ENCODE data around the gene SLC12A3. TPM values are rescaled to one million over a fixed set of nuclear protein-coding genes. Genes with fewer than 3 reads are reported as not detected.
A peak's percentile ranks its signal among the peaks of the same experiment; 100 is the strongest.

The SLC12A3 gene
- total RNA-seq, 1 donor from 2014 or later = not detected

DNA sequence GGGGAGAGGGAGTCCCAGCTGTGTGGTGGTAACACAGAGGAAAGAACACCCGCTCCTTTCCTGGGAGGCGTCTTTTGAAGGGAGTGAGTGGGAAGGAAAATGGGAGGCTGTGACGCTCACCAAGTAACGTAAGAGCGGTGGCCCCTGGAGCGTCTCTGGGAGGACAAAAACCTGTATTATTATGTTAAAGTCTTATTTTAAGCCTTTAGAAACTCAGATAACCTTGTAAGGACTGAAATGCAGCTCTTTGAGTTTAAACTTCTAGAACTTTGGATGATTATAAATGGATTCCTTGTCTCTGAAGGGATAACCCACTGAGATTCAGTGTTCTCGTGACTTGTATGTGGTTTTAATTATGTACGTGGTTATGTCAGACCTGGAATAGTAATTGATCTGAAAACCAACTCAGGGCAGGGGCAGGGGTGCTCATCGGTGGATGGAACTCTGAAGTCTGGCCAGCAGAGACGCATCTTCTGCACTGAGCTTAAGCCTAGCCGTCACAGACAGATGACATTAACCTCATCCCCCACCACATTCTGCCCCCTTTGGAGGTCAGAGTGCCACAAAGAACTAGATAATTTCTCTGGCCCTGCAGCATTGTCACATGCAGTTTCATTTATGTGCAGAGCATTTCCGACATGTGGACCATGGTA, 41.8 kb upstream of the SLC12A3 start:
- Mint-ChIP-seq H3K4me1 (ENCODE audit: low read depth) (no peaks in the 10 kb centered on the region), H3K36me3 (ENCODE audit: insufficient read depth) (peaks cover 15% of the 10 kb centered on the region), H3K9me3 (ENCODE audit: low read depth) (no peaks in the 10 kb centered on the region), H3K4me3 (ENCODE audit: low read depth) (no peak overlapping the region), H3K27ac (no peak overlapping the region), H3K27me3 (no peaks in the 10 kb centered on the region)
- TF ChIP-seq, protein P1, sequence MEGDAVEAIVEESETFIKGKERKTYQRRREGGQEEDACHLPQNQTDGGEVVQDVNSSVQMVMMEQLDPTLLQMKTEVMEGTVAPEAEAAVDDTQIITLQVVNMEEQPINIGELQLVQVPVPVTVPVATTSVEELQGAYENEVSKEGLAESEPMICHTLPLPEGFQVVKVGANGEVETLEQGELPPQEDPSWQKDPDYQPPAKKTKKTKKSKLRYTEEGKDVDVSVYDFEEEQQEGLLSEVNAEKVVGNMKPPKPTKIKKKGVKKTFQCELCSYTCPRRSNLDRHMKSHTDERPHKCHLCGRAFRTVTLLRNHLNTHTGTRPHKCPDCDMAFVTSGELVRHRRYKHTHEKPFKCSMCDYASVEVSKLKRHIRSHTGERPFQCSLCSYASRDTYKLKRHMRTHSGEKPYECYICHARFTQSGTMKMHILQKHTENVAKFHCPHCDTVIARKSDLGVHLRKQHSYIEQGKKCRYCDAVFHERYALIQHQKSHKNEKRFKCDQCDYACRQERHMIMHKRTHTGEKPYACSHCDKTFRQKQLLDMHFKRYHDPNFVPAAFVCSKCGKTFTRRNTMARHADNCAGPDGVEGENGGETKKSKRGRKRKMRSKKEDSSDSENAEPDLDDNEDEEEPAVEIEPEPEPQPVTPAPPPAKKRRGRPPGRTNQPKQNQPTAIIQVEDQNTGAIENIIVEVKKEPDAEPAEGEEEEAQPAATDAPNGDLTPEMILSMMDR (IDR thresholded peaks at IDR 0.05; ENCODE audit: unreplicated experiment) = no peak
- no peak for DNase-seq (ENCODE audit: low spot score, unreplicated experiment)

DNA sequence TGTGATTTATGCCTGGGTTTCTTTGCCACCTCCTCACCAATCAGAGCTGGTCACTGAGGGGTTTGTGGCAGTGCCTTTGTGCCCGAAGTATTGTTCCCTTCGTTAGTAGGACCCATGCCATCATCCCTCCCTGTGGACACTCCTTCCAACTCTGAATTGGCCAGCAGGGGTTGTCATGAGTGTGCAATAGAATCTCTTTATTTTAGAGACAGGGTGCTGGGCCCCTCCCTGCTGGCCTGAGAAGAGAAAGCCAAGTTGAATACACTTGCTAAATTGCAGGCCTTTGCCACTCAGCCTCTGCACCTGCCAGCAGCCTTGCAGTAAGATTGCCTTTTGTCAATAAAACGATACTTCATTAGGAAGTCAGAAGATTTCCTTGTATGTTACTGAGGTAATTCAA, 40.7 kb upstream of the SLC12A3 start:
- TF ChIP-seq, protein P1 (IDR thresholded peaks at IDR 0.05; ENCODE audit: unreplicated experiment) = peak; percentile 11
- H3K4me3 Mint-ChIP-seq (ENCODE audit: low read depth) = no peak overlapping the region
- no peaks in the 10 kb centered on the region for H3K9me3 Mint-ChIP-seq (ENCODE audit: low read depth)
- H3K27ac Mint-ChIP-seq = peak overlapping the region; percentile 18
- DNase-seq (ENCODE audit: low spot score, unreplicated experiment) = no peak
- no peaks in the 10 kb centered on the region for H3K4me1 Mint-ChIP-seq (ENCODE audit: low read depth)
- peaks cover 16% of the 10 kb centered on the region for H3K36me3 Mint-ChIP-seq (ENCODE audit: insufficient read depth)
- no peaks in the 10 kb centered on the region for H3K27me3 Mint-ChIP-seq

DNA sequence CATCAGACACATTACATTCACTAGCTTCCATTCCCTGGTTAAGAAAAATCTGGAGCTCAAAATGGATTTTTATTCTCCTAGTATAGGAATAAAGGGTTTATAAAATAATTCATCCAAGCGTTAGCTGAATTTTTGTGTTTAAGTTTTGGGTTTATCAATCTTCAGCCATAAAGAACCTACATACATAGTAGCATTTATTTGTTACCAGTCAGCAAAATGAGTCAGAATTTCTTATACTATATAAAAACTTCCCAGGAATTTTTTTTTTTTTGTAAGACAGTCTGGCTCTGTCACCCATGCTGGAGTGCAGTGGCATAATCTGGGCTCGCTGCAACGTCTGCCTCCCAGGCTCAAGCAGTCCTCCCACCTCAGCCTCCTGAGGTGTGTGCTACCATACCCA, 40.2 kb upstream of the SLC12A3 start:
- H3K27me3 Mint-ChIP-seq = no peaks in the 10 kb centered on the region
- no peaks in the 10 kb centered on the region for H3K9me3 Mint-ChIP-seq (ENCODE audit: low read depth)
- DNase-seq (ENCODE audit: low spot score, unreplicated experiment) = no peak
- H3K36me3 Mint-ChIP-seq (ENCODE audit: insufficient read depth) = peaks cover 14% of the 10 kb centered on the region
- H3K4me1 Mint-ChIP-seq (ENCODE audit: low read depth) = no peaks in the 10 kb centered on the region
- TF ChIP-seq, protein P1 (IDR thresholded peaks at IDR 0.05; ENCODE audit: unreplicated experiment) = no peak
- no peak overlapping the region for H3K27ac Mint-ChIP-seq
- H3K4me3 Mint-ChIP-seq (ENCODE audit: low read depth) = no peak overlapping the region

DNA sequence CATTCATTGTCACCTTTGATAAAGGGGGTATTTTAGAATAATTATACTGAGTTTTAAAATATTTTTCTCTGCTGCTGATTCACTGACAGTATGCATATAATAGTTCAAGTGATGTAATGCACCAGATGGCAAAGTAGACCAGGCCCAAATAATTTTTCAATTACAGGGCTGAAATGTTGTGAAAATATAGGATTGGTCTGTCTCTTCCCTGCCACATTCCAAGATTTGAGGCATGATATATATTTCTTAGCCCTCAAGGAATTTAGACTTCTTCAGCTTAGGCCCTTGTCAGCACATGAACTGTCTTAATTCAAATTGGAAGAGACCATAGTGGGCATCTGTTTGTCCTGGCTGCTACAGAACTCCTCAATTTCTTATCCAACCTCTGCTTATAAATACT, 39.2 kb upstream of the SLC12A3 start:
- Mint-ChIP-seq H3K4me1 (ENCODE audit: low read depth) (no peaks in the 10 kb centered on the region), H3K27ac (no peak overlapping the region), H3K4me3 (ENCODE audit: low read depth) (no peak overlapping the region), H3K36me3 (ENCODE audit: insufficient read depth) (peaks cover 13% of the 10 kb centered on the region), H3K9me3 (ENCODE audit: low read depth) (no peaks in the 10 kb centered on the region), H3K27me3 (no peaks in the 10 kb centered on the region)
- TF ChIP-seq, protein P1 (IDR thresholded peaks at IDR 0.05; ENCODE audit: unreplicated experiment) = no peak
- DNase-seq (ENCODE audit: low spot score, unreplicated experiment) = no peak

DNA sequence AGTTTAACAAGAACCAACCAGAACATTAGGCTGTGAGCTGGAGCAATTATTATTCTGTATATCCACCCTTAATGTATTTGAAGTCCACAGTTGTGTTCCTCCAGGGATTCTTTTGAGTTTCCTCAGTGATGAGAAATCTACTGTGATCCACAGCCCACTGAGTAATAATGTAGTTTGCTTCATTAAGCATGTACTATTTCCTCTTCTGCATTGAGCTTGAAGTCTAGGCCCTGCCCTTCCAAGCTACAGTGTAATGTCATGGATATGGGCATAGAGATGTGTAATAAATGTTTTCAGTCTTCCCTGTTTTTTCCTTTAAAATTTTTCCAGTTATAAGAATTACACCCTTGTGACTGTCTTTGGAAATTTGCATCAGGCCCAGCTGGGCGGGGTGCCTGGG, 36.4 kb upstream of the SLC12A3 start:
- TF ChIP-seq, protein P1 (IDR thresholded peaks at IDR 0.05; ENCODE audit: unreplicated experiment) = no peak
- Mint-ChIP-seq H3K9me3 (ENCODE audit: low read depth) (no peaks in the 10 kb centered on the region), H3K4me1 (ENCODE audit: low read depth) (no peaks in the 10 kb centered on the region), H3K36me3 (ENCODE audit: insufficient read depth) (peaks cover 15% of the 10 kb centered on the region), H3K27me3 (no peaks in the 10 kb centered on the region), H3K4me3 (ENCODE audit: low read depth) (no peak overlapping the region), H3K27ac (no peak overlapping the region)
- no peak for DNase-seq (ENCODE audit: low spot score, unreplicated experiment)
